ENCODE measurements around the gene FAF1. TPM values are rescaled to one million over a fixed set of nuclear protein-coding genes. Genes with fewer than 3 reads are reported as not detected.

The FAF1 gene
- total RNA-seq, 4 donors from 2014 or later: 25.1 to 55.7 (median 38.8) TPM

- Histone ChIP-seq H3K9me3 (no peaks in the 10 kb centered on the region), H3K36me3 (no peaks in the 10 kb centered on the region), H3K27me3 (no peaks in the 10 kb centered on the region), H3K27ac (no peak overlapping the region), H3K4me1 (no peaks in the 10 kb centered on the region), H3K4me3 (no peak overlapping the region)
- WGBS, 2 donors: 93 to 96% methylated on average over 3 of the region's 3 CpGs
- no peak for DNase-seq (ENCODE audit: low spot score in 2 of 2)
- TF ChIP-seq POLR2A (IDR thresholded peaks at IDR 0.05) (no peak), CTCF (IDR thresholded peaks at IDR 0.05) (no peak), EP300 (IDR thresholded peaks at IDR 0.05) (no peak)
Measured at GRCh38 chr1:50609508-50609907, 350.6 kb downstream of the FAF1 start.

- H3K27ac ChIP-seq: no peak overlapping the region
- DNase-seq (ENCODE audit: low spot score in 2 of 2): no peak
- no peak overlapping the region for H3K4me3 ChIP-seq
- H3K36me3 ChIP-seq: no peaks in the 10 kb centered on the region
- H3K27me3 ChIP-seq: no peaks in the 10 kb centered on the region
- H3K4me1 ChIP-seq: no peaks in the 10 kb centered on the region
- TF ChIP-seq POLR2A (IDR thresholded peaks at IDR 0.05) (no peak), EP300 (IDR thresholded peaks at IDR 0.05) (no peak), CTCF (IDR thresholded peaks at IDR 0.05) (peak in 1 of 5 experiments; percentile 10)
- H3K9me3 ChIP-seq: no peaks in the 10 kb centered on the region
- WGBS, 2 donors: 96% methylated on average over 2 of the region's 2 CpGs
Measured at GRCh38 chr1:50605186-50605875, 354.7 kb downstream of the FAF1 start.

- Histone ChIP-seq H3K4me3 (no peak overlapping the region), H3K36me3 (no peaks in the 10 kb centered on the region), H3K9me3 (no peaks in the 10 kb centered on the region), H3K27ac (no peak overlapping the region), H3K4me1 (no peaks in the 10 kb centered on the region), H3K27me3 (no peaks in the 10 kb centered on the region)
- TF ChIP-seq POLR2A (IDR thresholded peaks at IDR 0.05) (no peak), CTCF (IDR thresholded peaks at IDR 0.05) (no peak), EP300 (IDR thresholded peaks at IDR 0.05) (no peak)
- DNase-seq (ENCODE audit: low spot score in 2 of 2): no peak
- 97 to 98% methylated on average over 2 of the region's 2 CpGs for WGBS, 2 donors
Measured at GRCh38 chr1:50604580-50604979, 355.5 kb downstream of the FAF1 start.

- no peak overlapping the region for H3K27ac ChIP-seq
- no peak for TF ChIP-seq CTCF (IDR thresholded peaks at IDR 0.05)
- TF ChIP-seq POLR2A (IDR thresholded peaks at IDR 0.05): no peak
- no peak for TF ChIP-seq EP300 (IDR thresholded peaks at IDR 0.05)
- H3K27me3 ChIP-seq: no peaks in the 10 kb centered on the region
- no peak for DNase-seq (ENCODE audit: low spot score in 2 of 2)
- H3K4me3 ChIP-seq: no peak overlapping the region
- H3K36me3 ChIP-seq: no peaks in the 10 kb centered on the region
- no peaks in the 10 kb centered on the region for H3K9me3 ChIP-seq
- 75 to 79% methylated on average over 7 of the region's 7 CpGs for WGBS, 2 donors
- H3K4me1 ChIP-seq: no peaks in the 10 kb centered on the region
Measured at GRCh38 chr1:50603274-50604271, 356.5 kb downstream of the FAF1 start.

GRCh38 chr1:50599546-50599945 lies 360.5 kb downstream of the FAF1 start:
- Histone ChIP-seq H3K4me1 (no peaks in the 10 kb centered on the region), H3K27me3 (no peaks in the 10 kb centered on the region), H3K36me3 (peaks cover 0 to 16% (median 0%) of the 10 kb centered on the region in 3 donors), H3K9me3 (no peaks in the 10 kb centered on the region), H3K27ac (no peak overlapping the region), H3K4me3 (no peak overlapping the region)
- DNase-seq (ENCODE audit: low spot score in 2 of 2): no peak
- TF ChIP-seq EP300 (IDR thresholded peaks at IDR 0.05) (no peak), CTCF (IDR thresholded peaks at IDR 0.05) (no peak), POLR2A (IDR thresholded peaks at IDR 0.05) (no peak)

All from tibial nerve (tissue), 4 donors.